Inferior parietal cortex (tissue), 1 donor: ENCODE data around the gene TENM4.

Experiments used
- DNase-seq: peaks from one replicate; pipeline ENCODE4 v3.0.0-alpha.2; 2016; ENCODE audit errors: extremely low spot score

Gene TENM4

GRCh38 chr11:79447038-79447786 is 6.4 kb upstream of the TENM4 start:
- no peak for DNase-seq

GRCh38 chr11:79444923-79445322 is 4.1 kb upstream of the TENM4 start:
- no peak for DNase-seq

GRCh38 chr11:79441461-79441875 is 638 bp upstream of the TENM4 start:
- DNase-seq, result no peak

GRCh38 chr11:79439886-79440570 is 802 bp downstream of the TENM4 start:
- DNase-seq, result peak; percentile 17

GRCh38 chr11:79439410-79439885 is 1.4 kb downstream of the TENM4 start:
- DNase-seq, result no peak

- DNase-seq, result peak; percentile 36
Observed at GRCh38 chr11:79438631-79439409, 2.0 kb downstream of the TENM4 start.

GRCh38 chr11:79437981-79438630 is 2.7 kb downstream of the TENM4 start:
- DNase-seq, result no peak

GRCh38 chr11:79437278-79437980 is 3.4 kb downstream of the TENM4 start:
- DNase-seq, result no peak

GRCh38 chr11:79436919-79437277 is 3.9 kb downstream of the TENM4 start:
- DNase-seq, result no peak

- DNase-seq, result no peak
Observed at GRCh38 chr11:79434283-79434682, 6.5 kb downstream of the TENM4 start.

- DNase-seq, result no peak
Observed at GRCh38 chr11:79432138-79432537, 8.7 kb downstream of the TENM4 start.

- DNase-seq, result no peak
Observed at GRCh38 chr11:79431535-79431934, 9.3 kb downstream of the TENM4 start.

GRCh38 chr11:79430280-79430679 is 10.6 kb downstream of the TENM4 start:
- no peak for DNase-seq

GRCh38 chr11:79428406-79428805 is 12.4 kb downstream of the TENM4 start:
- no peak for DNase-seq

GRCh38 chr11:79427611-79428327 is 13.1 kb downstream of the TENM4 start:
- no peak for DNase-seq

- DNase-seq, result no peak
Observed at GRCh38 chr11:79427126-79427525, 13.7 kb downstream of the TENM4 start.

- no peak for DNase-seq
Observed at GRCh38 chr11:79425463-79425862, 15.4 kb downstream of the TENM4 start.

- no peak for DNase-seq
Observed at GRCh38 chr11:79423736-79424135, 17.1 kb downstream of the TENM4 start.

- DNase-seq, result no peak
Observed at GRCh38 chr11:79422866-79423265, 18.0 kb downstream of the TENM4 start.

GRCh38 chr11:79421820-79422219 is 19.0 kb downstream of the TENM4 start:
- DNase-seq, result no peak

- DNase-seq, result no peak
Observed at GRCh38 chr11:79419120-79419519, 21.7 kb downstream of the TENM4 start.
